HepG2 (cell line): ENCODE results near the gene KRTAP10-4. TPM values are rescaled to one million over a fixed set of nuclear protein-coding genes. Genes with fewer than 3 reads are reported as not detected.
A peak's percentile ranks its signal among the peaks of the same experiment; 100 is the strongest.

ENCODE experiments used
- ASH2L ChIP-seq: fragments of 300-600, 200-600 bp; sonication (generic); IDR thresholded peaks from 2 replicates; pipeline ENCODE4 v1.7.0; 2017; ENCODE audit warnings: low read depth, mild to moderate bottlenecking, moderate library complexity, mixed read lengths, low read length; ENCODE audit not compliant: insufficient read length
- GATAD1 ChIP-seq: IDR thresholded peaks from 2 replicates; pipeline ENCODE4 v1.6.1; 2016; ENCODE audit warnings: missing genetic modification reagents, missing compliant biosample characterization
- HIC2 ChIP-seq: sonication (generic); formaldehyde crosslinking; IDR thresholded peaks from 2 replicates; pipeline ENCODE4 v1.9.0; 2022; ENCODE audit warnings: low read depth, missing genetic modification reagents
- HNRNPL ChIP-seq: fragments of 200-400 bp; formaldehyde crosslinking; IDR thresholded peaks from 2 replicates; pipeline ENCODE4 v1.6.1; 2017; ENCODE audit warnings: mild to moderate bottlenecking, low read depth, low read length
- MAX ChIP-seq: IDR thresholded peaks from 2 replicates; pipeline ENCODE4 v1.6.1; 2012; ENCODE audit warnings: inconsistent platforms
- MED1 ChIP-seq: sonication (generic); formaldehyde crosslinking; IDR thresholded peaks from 2 replicates; pipeline ENCODE4 v1.4.0; 2020; ENCODE audit warnings: missing genetic modification reagents
- MTERF4 ChIP-seq: sonication (generic); formaldehyde crosslinking; IDR thresholded peaks from 2 replicates; pipeline ENCODE4 v1.8.0; 2023; ENCODE audit warnings: mild to moderate bottlenecking, missing genetic modification reagents
- PAXIP1 ChIP-seq: sonication (generic); formaldehyde crosslinking; conservative IDR thresholded peaks from 2 replicates; pipeline ENCODE4 v1.4.0; 2020; ENCODE audit warnings: mild to moderate bottlenecking, missing genetic modification reagents, moderate library complexity
- REL ChIP-seq: sonication (generic); formaldehyde crosslinking; conservative IDR thresholded peaks from 2 replicates; pipeline ENCODE4 v1.8.0; 2022; ENCODE audit warnings: mild to moderate bottlenecking, missing genetic modification reagents, moderate library complexity
- WIZ ChIP-seq: sonication (generic); formaldehyde crosslinking; IDR thresholded peaks from 2 replicates; pipeline ENCODE4 v1.5.1; 2020; ENCODE audit warnings: mild to moderate bottlenecking, missing genetic modification reagents
- ZGPAT ChIP-seq: IDR thresholded peaks from 2 replicates; pipeline ENCODE4 v1.6.1; 2016; ENCODE audit warnings: mild to moderate bottlenecking
- ZNF333 ChIP-seq: sonication (generic); formaldehyde crosslinking; IDR thresholded peaks from 2 replicates; pipeline ENCODE4 v1.4.0; 2020; ENCODE audit warnings: mild to moderate bottlenecking, missing genetic modification reagents, borderline replicate concordance
- ZXDC ChIP-seq: sonication (generic); formaldehyde crosslinking; IDR thresholded peaks from 2 replicates; pipeline ENCODE4 v1.5.0; 2020; ENCODE audit warnings: mild to moderate bottlenecking, missing genetic modification reagents
- polyA plus RNA-seq, 8 experiments: library from polyadenylated mRNA; depleted of rRNA in 3 of 8; stranded (reverse) in 7 of 8; unstranded in 1 of 8; fragments of >200 nt; fragmentation: Illumina TruSeq in 4 of 8; extraction: Trizol in 4 of 8; gene quantifications; 2 replicates each; pipeline versions ENCODE4 v1.2.1 to v1.2.3, GENCODE V29; 2011 to 2016; ENCODE audit warnings: low read depth in 4 of 8, missing spikeins in 1 of 8, mixed read lengths in 1 of 8; ENCODE audit not compliant: insufficient read depth in 1 of 8
- total RNA-seq, 5 experiments: library from RNA; depleted of rRNA; stranded (reverse); fragments of >200 nt; fragmentation: Illumina TruSeq; extraction: Trizol; gene quantifications; 2 replicates each; pipeline ENCODE4 v1.2.3, GENCODE V29; 2016; ENCODE audit warnings: low read depth in 1 of 5
- TF ChIP-seq, protein P1 (sequence below): sonication (generic); formaldehyde crosslinking; IDR thresholded peaks from 2 replicates; pipeline ENCODE4 v1.8.0; 2022; ENCODE audit warnings: mild to moderate bottlenecking, missing genetic modification reagents, borderline replicate concordance

KRTAP10-4 gene
- total and polyA plus RNA-seq, 2 of the 13 experiments (the other 11 are each of a cell fraction or from before 2014, with no cell fraction given), result not detected

GRCh38 chr21:44574457-44575306, 1.2 kb downstream of the KRTAP10-4 start (continued):
- peak; percentile 94 for TF ChIP-seq HIC2 (CRISPR knock-in tag)
- peak; percentile 39 for TF ChIP-seq ASH2L
- TF ChIP-seq MAX, result peak; percentile 58
- no peak for TF ChIP-seq GATAD1 (CRISPR knock-in tag)
- 0 out of 2 replicates have a peak, but pooled peaks have one; percentile 63 for TF ChIP-seq HNRNPL
- TF ChIP-seq WIZ, result no peak; the same call in 1 of the 2 replicates
- peak; percentile 54; the same call in 1 of the 2 replicates for TF ChIP-seq REL (CRISPR knock-in tag)
- no peak for TF ChIP-seq ZXDC (CRISPR knock-in tag)
- TF ChIP-seq, protein P1, sequence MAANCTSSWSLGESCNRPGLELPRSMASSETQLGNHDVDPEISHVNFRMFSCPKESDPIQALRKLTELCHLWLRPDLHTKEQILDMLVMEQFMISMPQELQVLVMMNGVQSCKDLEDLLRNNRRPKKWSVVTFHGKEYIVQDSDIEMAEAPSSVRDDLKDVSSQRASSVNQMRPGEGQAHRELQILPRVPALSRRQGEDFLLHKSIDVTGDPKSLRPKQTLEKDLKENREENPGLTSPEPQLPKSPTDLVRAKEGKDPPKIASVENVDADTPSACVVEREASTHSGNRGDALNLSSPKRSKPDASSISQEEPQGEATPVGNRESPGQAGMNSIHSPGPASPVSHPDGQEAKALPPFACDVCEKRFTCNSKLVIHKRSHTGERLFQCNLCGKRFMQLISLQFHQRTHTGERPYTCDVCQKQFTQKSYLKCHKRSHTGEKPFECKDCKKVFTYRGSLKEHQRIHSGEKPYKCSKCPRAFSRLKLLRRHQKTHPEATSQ, result no peak
- peak; percentile 75 for TF ChIP-seq MED1 (CRISPR knock-in tag)
- no peak for TF ChIP-seq MTERF4 (CRISPR knock-in tag)
- TF ChIP-seq ZGPAT (CRISPR knock-in tag), result 0 out of 2 replicates have a peak, but pooled peaks have one; percentile 19
- TF ChIP-seq PAXIP1, result peak; percentile 84
- TF ChIP-seq ZNF333 (CRISPR knock-in tag), result peak; percentile 37; the same call in 1 of the 2 replicates
